Fibroblast of the aortic adventitia (primary cell): Measurements from ENCODE around the gene COLQ. TPM values are rescaled to one million over a fixed set of nuclear protein-coding genes. Genes with fewer than 3 reads are reported as not detected.

Experiments
- DNase-seq: peaks from one replicate; pipeline ENCODE4 v3.0.0-alpha.2; 2010; ENCODE audit warnings: low read depth
- H3K4me3 ChIP-seq: 2 replicates; pipeline ENCODE4 v1.5.1; 2011; ENCODE audit warnings: low read depth, mild to moderate bottlenecking, control low read depth, low read length, moderate library complexity
- CTCF ChIP-seq: IDR thresholded peaks from 2 replicates; pipeline ENCODE4 v1.5.1; 2011; ENCODE audit warnings: mild to moderate bottlenecking, low read length, control low read depth, inconsistent platforms; ENCODE audit not compliant: insufficient read depth
- total RNA-seq: library from RNA; depleted of rRNA; stranded (reverse); fragments of >200 nt; gene quantifications from 2 replicates; pipeline ENCODE4 v1.2.3, GENCODE V29; 2012; ENCODE audit warnings: low replicate concordance

COLQ gene
- total RNA-seq, 1 donor: 1.8 TPM

DNA sequence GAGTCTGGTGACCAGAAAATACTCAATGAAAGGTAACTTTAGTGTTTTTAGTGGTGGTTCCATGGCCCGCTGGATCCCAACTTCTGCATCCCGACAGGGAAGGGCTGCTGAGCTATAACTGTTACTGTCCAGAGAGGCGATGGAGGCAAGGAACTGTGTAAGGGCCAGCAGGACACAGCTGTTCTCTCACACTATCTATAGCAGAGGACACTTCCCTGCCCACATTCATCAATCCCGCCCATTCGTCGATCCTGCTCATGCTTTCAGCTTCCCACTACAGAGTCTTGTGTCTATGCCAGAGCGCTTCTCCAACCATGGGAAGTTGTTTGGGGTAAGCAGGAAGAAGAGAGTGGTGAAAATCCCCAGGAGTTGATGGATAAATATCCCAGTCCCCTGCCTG lies 8.4 kb downstream of the COLQ start:
- no peak for TF ChIP-seq CTCF
- H3K4me3 ChIP-seq: no peak overlapping the region
- DNase-seq: no peak

GRCh38 chr3:15512166-15512565 lies 9.3 kb downstream of the COLQ start:
- TF ChIP-seq CTCF: no peak
- no peak overlapping the region for H3K4me3 ChIP-seq
- peak; percentile 53 for DNase-seq

DNA sequence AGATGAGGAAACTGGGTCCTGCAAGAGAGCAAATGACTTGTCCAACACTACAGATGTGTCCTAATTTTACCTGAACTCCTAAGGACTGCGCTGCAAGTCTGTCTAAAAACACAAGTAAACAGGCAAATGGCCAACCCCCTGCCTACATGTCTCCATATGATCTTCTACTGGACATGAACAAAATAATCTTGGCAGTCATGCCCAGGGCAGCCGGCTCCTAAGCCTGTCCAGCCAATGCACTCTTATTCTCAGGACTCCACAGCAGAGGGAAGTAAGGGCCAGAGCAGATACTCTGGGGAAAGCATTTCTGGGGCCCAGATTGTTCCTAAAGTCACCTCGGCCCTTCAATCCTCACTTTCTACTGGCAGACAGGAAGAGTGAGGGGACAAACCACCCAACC lies 10.3 kb downstream of the COLQ start:
- no peak for DNase-seq
- H3K4me3 ChIP-seq: no peak overlapping the region
- TF ChIP-seq CTCF: no peak

DNA sequence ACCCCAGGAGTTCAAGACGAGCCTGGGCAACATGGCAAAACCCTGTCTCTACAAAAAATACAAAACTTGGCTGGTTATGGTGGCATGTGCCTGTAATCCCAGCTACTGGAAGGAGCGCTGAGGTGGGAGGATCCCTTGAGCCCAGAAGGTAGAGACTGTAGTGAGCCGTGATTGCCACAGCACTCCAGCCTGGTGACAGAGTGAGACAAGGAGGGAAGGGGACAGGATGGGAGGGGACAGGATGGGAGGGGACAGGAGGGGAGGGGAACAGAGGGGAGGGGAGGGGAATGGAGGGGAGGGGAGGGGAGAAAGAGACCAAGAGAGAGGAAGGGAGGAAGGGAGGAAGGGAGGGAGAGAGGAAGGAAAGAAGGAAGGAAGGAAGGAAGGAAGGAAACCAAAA lies 11.0 kb downstream of the COLQ start:
- no peak for DNase-seq
- H3K4me3 ChIP-seq: no peak overlapping the region
- no peak for TF ChIP-seq CTCF

DNA sequence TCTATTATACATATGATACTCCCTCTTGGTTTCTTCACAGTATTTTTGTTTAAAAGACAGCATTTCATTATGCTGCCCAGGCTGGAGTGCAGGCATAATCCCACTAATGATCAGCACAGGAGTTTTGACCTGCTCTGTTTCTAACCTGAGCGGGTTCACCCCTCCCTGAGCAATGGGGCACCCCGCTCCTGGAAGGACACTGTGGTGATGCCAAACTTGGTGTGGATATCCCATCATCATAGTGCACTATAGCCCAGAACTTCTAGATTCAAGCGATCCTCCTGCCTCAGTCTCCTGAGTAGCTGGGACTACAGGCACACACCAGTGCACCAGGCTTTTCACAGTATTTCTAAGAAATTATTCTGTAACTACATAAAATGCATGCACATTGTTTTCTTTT lies 14.9 kb downstream of the COLQ start:
- TF ChIP-seq CTCF: no peak
- no peak for DNase-seq
- no peak overlapping the region for H3K4me3 ChIP-seq

DNA sequence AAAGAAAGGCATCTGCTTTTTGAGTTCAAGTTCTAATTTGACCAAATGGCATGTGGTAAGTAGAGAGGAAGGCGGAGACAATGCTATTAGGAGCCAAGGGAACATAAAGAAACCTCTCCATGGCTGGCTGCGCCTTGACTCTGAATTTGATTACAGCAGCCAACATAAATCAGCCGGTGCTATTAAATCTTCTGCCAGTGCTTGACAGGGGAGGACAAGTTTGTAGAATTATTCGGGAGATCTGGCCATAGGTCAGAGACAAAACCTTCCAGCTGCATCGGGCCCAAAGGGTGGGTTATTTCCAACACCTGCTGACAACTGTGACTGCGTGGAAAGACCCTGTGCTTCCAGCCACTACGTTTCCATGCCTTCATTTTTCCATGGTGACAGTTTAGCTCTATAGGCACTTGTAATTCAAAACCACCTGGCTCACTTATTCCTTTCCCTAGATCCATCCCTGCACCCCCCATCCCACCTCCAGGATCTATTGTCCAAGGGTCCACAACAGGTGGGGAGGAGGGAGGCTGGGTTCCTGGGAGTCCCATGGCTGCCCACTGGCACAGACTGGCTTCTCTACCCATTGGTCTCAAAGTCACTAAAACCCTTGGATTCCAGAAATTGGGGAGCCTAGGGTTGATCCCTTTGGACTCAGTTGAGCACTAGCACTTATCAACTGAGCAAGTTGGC lies 15.9 kb downstream of the COLQ start:
- no peak overlapping the region for H3K4me3 ChIP-seq
- TF ChIP-seq CTCF: no peak
- DNase-seq: no peak

DNA sequence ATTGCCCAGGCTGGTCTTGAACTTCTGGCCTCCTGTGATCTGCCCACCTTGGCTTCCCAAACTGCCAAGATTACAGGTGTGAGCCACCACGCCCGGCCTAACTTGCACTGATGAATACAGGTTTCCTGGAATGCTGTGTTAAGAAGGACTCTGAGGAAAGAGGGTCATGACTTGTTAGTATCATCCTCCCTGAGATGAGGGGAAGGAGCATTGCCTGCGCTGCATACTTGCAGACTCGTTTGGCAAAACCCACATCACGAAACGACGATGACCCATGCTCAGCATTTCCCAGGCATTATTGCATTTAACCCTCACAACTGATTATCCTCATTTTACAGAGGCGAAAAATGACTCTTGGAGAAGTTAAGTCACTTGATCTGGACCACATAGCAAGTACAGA lies 18.9 kb downstream of the COLQ start:
- DNase-seq: no peak
- no peak overlapping the region for H3K4me3 ChIP-seq
- TF ChIP-seq CTCF: no peak
